Measurements from ENCODE around the gene COPZ1.

GRCh38 chr12:54328595-54329337 is 3.8 kb downstream of the COPZ1 start:
- TF ChIP-seq ZFP30 (CRISPR knock-in tag; IDR thresholded peaks at IDR 0.05) (no peak), ESRRG (CRISPR knock-in tag; IDR thresholded peaks at IDR 0.05) (no peak), ZNF70 (CRISPR knock-in tag; IDR thresholded peaks at IDR 0.05) (no peak), ZNF565 (CRISPR knock-in tag; conservative IDR thresholded peaks at IDR 0.05; ENCODE audit: low read depth) (no peak), PPARA (CRISPR knock-in tag; IDR thresholded peaks at IDR 0.05; ENCODE audit: borderline replicate concordance) (no peak), RARB (CRISPR knock-in tag; IDR thresholded peaks at IDR 0.05) (no peak), CSRNP3 (CRISPR knock-in tag; IDR thresholded peaks at IDR 0.05) (no peak), BACH2 (CRISPR knock-in tag; IDR thresholded peaks at IDR 0.05; ENCODE audit: borderline replicate concordance) (no peak)

Data from SK-N-SH treated with all-trans-retinoic acid at 6 μM for 48 hours (cell line).